Esophagus squamous epithelium (tissue), 4 donors: ENCODE data around the gene NLN.

Source experiments
- POLR2A ChIP-seq, 4 donors: fragments of 450-650 bp; IDR thresholded peaks; one replicate each; pipeline ENCODE4 v1.6.1; 2017; ENCODE audit warnings: antibody characterized with exemption in 4 of 4, mild to moderate bottlenecking in 4 of 4, moderate library complexity in 3 of 4
- TF ChIP-seq, protein P1 (sequence below), 6 experiments: fragments of 450-650 bp in 4 of 6; fragments of 200-600 bp in 2 of 6; sonication (generic) in 2 of 6; IDR thresholded peaks; one replicate each; pipeline ENCODE4 v1.5.1; 2016 to 2019; ENCODE audit warnings: antibody characterized with exemption in 6 of 6, mild to moderate bottlenecking in 4 of 6, moderate library complexity in 4 of 6

DNA sequence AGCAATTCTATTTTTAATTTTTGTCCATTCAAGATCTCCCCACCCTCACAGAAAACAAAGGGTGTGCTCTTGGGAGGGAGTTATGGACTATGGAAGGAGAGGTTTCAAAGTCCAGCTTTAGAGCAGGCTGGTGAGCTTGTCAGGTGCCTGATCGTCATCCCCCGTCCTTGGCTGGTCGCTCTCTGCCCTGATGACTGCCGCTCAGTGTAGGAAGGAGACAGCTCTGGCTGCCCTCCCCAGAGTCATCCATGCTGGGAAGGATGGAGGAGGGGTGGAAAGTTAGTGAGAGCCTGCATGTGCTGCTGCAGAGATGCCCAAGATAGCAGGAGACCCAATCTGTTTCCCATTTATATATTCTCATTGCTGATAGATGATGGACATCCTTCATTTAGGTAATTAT, 96.6 kb downstream of the NLN start:
- no peak for TF ChIP-seq POLR2A (IDR thresholded peaks at IDR 0.05)
- TF ChIP-seq, protein P1, sequence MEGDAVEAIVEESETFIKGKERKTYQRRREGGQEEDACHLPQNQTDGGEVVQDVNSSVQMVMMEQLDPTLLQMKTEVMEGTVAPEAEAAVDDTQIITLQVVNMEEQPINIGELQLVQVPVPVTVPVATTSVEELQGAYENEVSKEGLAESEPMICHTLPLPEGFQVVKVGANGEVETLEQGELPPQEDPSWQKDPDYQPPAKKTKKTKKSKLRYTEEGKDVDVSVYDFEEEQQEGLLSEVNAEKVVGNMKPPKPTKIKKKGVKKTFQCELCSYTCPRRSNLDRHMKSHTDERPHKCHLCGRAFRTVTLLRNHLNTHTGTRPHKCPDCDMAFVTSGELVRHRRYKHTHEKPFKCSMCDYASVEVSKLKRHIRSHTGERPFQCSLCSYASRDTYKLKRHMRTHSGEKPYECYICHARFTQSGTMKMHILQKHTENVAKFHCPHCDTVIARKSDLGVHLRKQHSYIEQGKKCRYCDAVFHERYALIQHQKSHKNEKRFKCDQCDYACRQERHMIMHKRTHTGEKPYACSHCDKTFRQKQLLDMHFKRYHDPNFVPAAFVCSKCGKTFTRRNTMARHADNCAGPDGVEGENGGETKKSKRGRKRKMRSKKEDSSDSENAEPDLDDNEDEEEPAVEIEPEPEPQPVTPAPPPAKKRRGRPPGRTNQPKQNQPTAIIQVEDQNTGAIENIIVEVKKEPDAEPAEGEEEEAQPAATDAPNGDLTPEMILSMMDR (IDR thresholded peaks at IDR 0.05) = no peak
